ENCODE data around the gene ZNRF3.

The ZNRF3 gene

GRCh38 chr22:28903729-28904128, 20.4 kb downstream of the ZNRF3 start:
- Histone ChIP-seq H4K20me1 (ENCODE audit: insufficient read depth, low read length) (peaks cover 56% of the 10 kb centered on the region), H3K4me1 (ENCODE audit: low read length) (peaks cover 24% of the 10 kb centered on the region), H3K9ac (ENCODE audit: low read length) (no peak overlapping the region), H3K4me3 (ENCODE audit: low read length) (no peak overlapping the region), H2AFZ (ENCODE audit: low read depth, low read length) (no peak overlapping the region), H3K27ac (ENCODE audit: low read length) (no peak overlapping the region), H3K9me3 (ENCODE audit: insufficient read depth, low read length) (no peaks in the 10 kb centered on the region), H3K4me2 (ENCODE audit: low read length) (no peak overlapping the region), H3K79me2 (ENCODE audit: low read length) (peaks cover 94% of the 10 kb centered on the region), H3K27me3 (ENCODE audit: low read depth, low read length) (no peaks in the 10 kb centered on the region), H3K36me3 (replicated peaks; ENCODE audit: low read depth, low read length) (no peaks in the 10 kb centered on the region)
- TF ChIP-seq EZH2phosphoT487 (IDR thresholded peaks at IDR 0.05; ENCODE audit: low read depth): no peak
- TF ChIP-seq CTCF (IDR thresholded peaks at IDR 0.05; ENCODE audit: low read depth, low read length): no peak

GRCh38 chr22:28904211-28904896, 21.0 kb downstream of the ZNRF3 start:
- H3K36me3 ChIP-seq (replicated peaks; ENCODE audit: low read depth, low read length): no peaks in the 10 kb centered on the region
- peaks cover 57% of the 10 kb centered on the region for H4K20me1 ChIP-seq (ENCODE audit: insufficient read depth, low read length)
- no peak overlapping the region for H3K27ac ChIP-seq (ENCODE audit: low read length)
- no peaks in the 10 kb centered on the region for H3K9me3 ChIP-seq (ENCODE audit: insufficient read depth, low read length)
- H3K27me3 ChIP-seq (ENCODE audit: low read depth, low read length): no peaks in the 10 kb centered on the region
- H3K79me2 ChIP-seq (ENCODE audit: low read length): peaks cover 94% of the 10 kb centered on the region
- no peak overlapping the region for H3K4me3 ChIP-seq (ENCODE audit: low read length)
- TF ChIP-seq EZH2phosphoT487 (IDR thresholded peaks at IDR 0.05; ENCODE audit: low read depth): no peak
- H3K4me1 ChIP-seq (ENCODE audit: low read length): peaks cover 24% of the 10 kb centered on the region
- H3K4me2 ChIP-seq (ENCODE audit: low read length): no peak overlapping the region
- H3K9ac ChIP-seq (ENCODE audit: low read length): no peak overlapping the region
- H2AFZ ChIP-seq (ENCODE audit: low read depth, low read length): no peak overlapping the region

GRCh38 chr22:28905256-28905832, 22.0 kb downstream of the ZNRF3 start:
- H3K9me3 ChIP-seq (ENCODE audit: insufficient read depth, low read length): no peaks in the 10 kb centered on the region
- no peak overlapping the region for H3K27ac ChIP-seq (ENCODE audit: low read length)
- H4K20me1 ChIP-seq (ENCODE audit: insufficient read depth, low read length): peaks cover 59% of the 10 kb centered on the region
- H3K79me2 ChIP-seq (ENCODE audit: low read length): peaks cover 95% of the 10 kb centered on the region
- TF ChIP-seq EZH2phosphoT487 (IDR thresholded peaks at IDR 0.05; ENCODE audit: low read depth) (no peak), CTCF (IDR thresholded peaks at IDR 0.05; ENCODE audit: low read depth, low read length) (no peak)
- H3K4me1 ChIP-seq (ENCODE audit: low read length): peaks cover 27% of the 10 kb centered on the region
- no peak overlapping the region for H3K9ac ChIP-seq (ENCODE audit: low read length)
- H3K27me3 ChIP-seq (ENCODE audit: low read depth, low read length): no peaks in the 10 kb centered on the region
- no peak overlapping the region for H3K4me3 ChIP-seq (ENCODE audit: low read length)
- no peak overlapping the region for H2AFZ ChIP-seq (ENCODE audit: low read depth, low read length)
- H3K36me3 ChIP-seq (replicated peaks; ENCODE audit: low read depth, low read length): no peaks in the 10 kb centered on the region
- no peak overlapping the region for H3K4me2 ChIP-seq (ENCODE audit: low read length)

- H4K20me1 ChIP-seq (ENCODE audit: insufficient read depth, low read length): peaks cover 64% of the 10 kb centered on the region
- H3K27ac ChIP-seq (ENCODE audit: low read length): no peak overlapping the region
- no peaks in the 10 kb centered on the region for H3K36me3 ChIP-seq (replicated peaks; ENCODE audit: low read depth, low read length)
- H3K27me3 ChIP-seq (ENCODE audit: low read depth, low read length): no peaks in the 10 kb centered on the region
- peaks cover 95% of the 10 kb centered on the region for H3K79me2 ChIP-seq (ENCODE audit: low read length)
- H2AFZ ChIP-seq (ENCODE audit: low read depth, low read length): no peak overlapping the region
- H3K9ac ChIP-seq (ENCODE audit: low read length): no peak overlapping the region
- TF ChIP-seq EZH2phosphoT487 (IDR thresholded peaks at IDR 0.05; ENCODE audit: low read depth) (no peak), CTCF (IDR thresholded peaks at IDR 0.05; ENCODE audit: low read depth, low read length) (no peak)
- H3K4me2 ChIP-seq (ENCODE audit: low read length): no peak overlapping the region
- H3K9me3 ChIP-seq (ENCODE audit: insufficient read depth, low read length): no peaks in the 10 kb centered on the region
- peaks cover 27% of the 10 kb centered on the region for H3K4me1 ChIP-seq (ENCODE audit: low read length)
- no peak overlapping the region for H3K4me3 ChIP-seq (ENCODE audit: low read length)
Observed at GRCh38 chr22:28906312-28906711, 22.9 kb downstream of the ZNRF3 start.
